OCI-LY7 (cell line): ENCODE results near the gene NFKB1. TPM values are rescaled to one million over a fixed set of nuclear protein-coding genes. Genes with fewer than 3 reads are reported as not detected.

Experiments used
- BruUV-seq: library from RNA; stranded (reverse); fragments of 400-500 nt; replicated peaks from 2 replicates; lab custom pipeline; 2021; lab: Mats Ljungman, UMichigan
- CTCF ChIA-PET: fragments of 300-600 bp; sonication (Branson Sonifier 250); formaldehyde crosslinking; loops from one replicate; lab custom pipeline; 2022; ENCODE audit warnings: antibody characterized with exemption; ENCODE audit not compliant: unreplicated experiment; lab: Charles Lee
- POLR2A ChIA-PET: fragments of 300-600 bp; sonication (Branson Sonifier 250); formaldehyde crosslinking; loops from one replicate; lab custom pipeline; 2022; ENCODE audit warnings: antibody characterized with exemption; lab: Charles Lee
- DNase-seq: peaks from one replicate; pipeline ENCODE4 v3.0.0-alpha.2; 2015; ENCODE audit warnings: low spot score
- H2AFZ ChIP-seq: fragments of 200-600 bp; sonication (generic), shearing (Covaris generic); 2 replicates; pipeline ENCODE4 v1.6.1; 2014; ENCODE audit warnings: mild to moderate bottlenecking, antibody characterized with exemption, low read length, moderate library complexity
- H3K27ac ChIP-seq: fragments of 200-600 bp; sonication (generic); 2 replicates; pipeline ENCODE4 v1.5.1; 2014; ENCODE audit warnings: mixed run types, low read depth, mild to moderate bottlenecking, moderate library complexity, low read length, inconsistent platforms; ENCODE audit not compliant: poor library complexity, severe bottlenecking
- H3K36me3 ChIP-seq: fragments of 200-600 bp; sonication (generic); 2 replicates; pipeline ENCODE4 v1.6.1; 2014; ENCODE audit warnings: mild to moderate bottlenecking, antibody characterized with exemption, low read length, moderate library complexity, mixed read lengths; ENCODE audit not compliant: insufficient read depth
- H3K4me1 ChIP-seq: fragments of 200-600 bp; sonication (generic); 2 replicates; pipeline ENCODE4 v1.5.1; 2014; ENCODE audit warnings: mild to moderate bottlenecking, low read length; ENCODE audit not compliant: insufficient read depth, poor library complexity, severe bottlenecking
- H3K4me2 ChIP-seq: fragments of 200-600 bp; sonication (generic); 2 replicates; pipeline ENCODE4 v1.6.1; 2014; ENCODE audit warnings: mild to moderate bottlenecking, low read length
- H3K4me3 ChIP-seq: fragments of 200-600 bp; sonication (generic); 2 replicates; pipeline ENCODE4 v1.5.1; 2014; ENCODE audit warnings: mild to moderate bottlenecking, low read depth, low read length; ENCODE audit not compliant: poor library complexity, severe bottlenecking
- H3K79me2 ChIP-seq: fragments of 200-600 bp; sonication (generic); 2 replicates; pipeline ENCODE4 v1.6.1; 2016; ENCODE audit warnings: low read depth, mild to moderate bottlenecking, low read length, moderate library complexity, mixed read lengths; ENCODE audit not compliant: insufficient read depth
- H3K9me2 ChIP-seq: fragments of 200-600 bp; sonication (generic); 2 replicates; pipeline ENCODE4 v1.6.1; 2016; ENCODE audit warnings: mild to moderate bottlenecking, low read length, mixed read lengths; ENCODE audit not compliant: insufficient read depth
- H3K9me3 ChIP-seq: fragments of 200-600 bp; sonication (generic); 2 replicates; pipeline ENCODE4 v1.6.1; 2014; ENCODE audit warnings: mild to moderate bottlenecking, mixed run types, low read length, mixed read lengths
- H4K20me1 ChIP-seq: fragments of 200-600 bp; sonication (generic); 2 replicates; pipeline ENCODE4 v1.6.1; 2014; ENCODE audit warnings: mild to moderate bottlenecking, antibody characterized with exemption, low read length, moderate library complexity, mixed read lengths; ENCODE audit not compliant: insufficient read depth
- CTCF ChIP-seq: fragments of 200-600 bp; sonication (generic); conservative IDR thresholded peaks from 2 replicates; pipeline ENCODE4 v1.5.1; 2014; ENCODE audit warnings: mild to moderate bottlenecking, antibody characterized with exemption, low read length, moderate library complexity, mixed read lengths
- EZH2phosphoT487 ChIP-seq: fragments of 200-600 bp; sonication (generic); IDR thresholded peaks from 2 replicates; pipeline ENCODE4 v1.6.1; 2018; ENCODE audit warnings: low read depth, borderline replicate concordance, mild to moderate bottlenecking, mixed run types, antibody characterized with exemption, low read length, moderate library complexity, mixed read lengths
- intact Hi-C: fragments of 100-400 bp; cut with micrococcal nuclease; formaldehyde crosslinking; loops from one replicate; pipeline ENCODE4 v1.10.0; 2022; ENCODE audit not compliant: unreplicated experiment
- total RNA-seq, 2 experiments: library from RNA; depleted of rRNA in 1 of 2; stranded (reverse); fragments of >200 nt in 1 of 2; shearing (Covaris generic) in 1 of 2; gene quantifications; 2 replicates each; pipeline ENCODE4 v1.2.3, GENCODE V29; 2014 to 2022

NFKB1 gene
- total RNA-seq, 2 experiments from 2014 or later, result 23.1 to 47.8 TPM

DNA sequence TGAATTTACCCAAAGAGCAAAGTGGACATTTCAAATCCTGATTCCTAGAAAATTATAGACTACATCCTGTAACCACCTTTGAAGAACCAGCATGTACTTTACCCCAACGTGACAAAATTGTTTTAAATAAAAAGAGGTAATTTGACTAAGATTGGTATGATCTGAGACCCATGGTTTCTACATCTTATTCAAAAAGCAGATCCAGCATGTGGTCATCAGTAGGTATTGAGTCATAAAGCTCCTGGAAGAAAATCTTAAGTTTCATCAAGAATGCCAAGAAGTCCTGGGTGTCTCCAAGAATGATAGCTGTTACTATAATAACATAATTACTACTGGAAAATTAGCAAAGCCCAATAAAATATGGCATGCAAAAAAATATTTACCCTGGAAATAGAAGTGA lies 61.8 kb downstream of the NFKB1 start:
- TF ChIP-seq EZH2phosphoT487, result no peak
- no peak for TF ChIP-seq CTCF
- POLR2A ChIA-PET, result interaction anchor here (0.7 to 1.1 kb wide), 2 partner anchors 19 to 231 kb away, joined by 4 read pairs; no protein-coding TSS in a partner anchor
- CTCF ChIA-PET, result interaction anchor here (0.6 kb wide), 1 partner anchor 149 kb away, joined by 3 read pairs; no protein-coding TSS in a partner anchor
- Histone ChIP-seq H3K9me3 (no peaks in the 10 kb centered on the region), H3K4me2 (no peak overlapping the region), H3K36me3 (peaks cover 12% of the 10 kb centered on the region), H3K27ac (no peak overlapping the region), H4K20me1 (0 out of 2 replicates have a peak, but pooled peaks cover 4% of the 10 kb centered on the region), H3K79me2 (no peaks in the 10 kb centered on the region), H3K4me3 (no peak overlapping the region), H3K9me2 (no peaks in the 10 kb centered on the region), H3K4me1 (no peaks in the 10 kb centered on the region), H2AFZ (no peak overlapping the region)
- intact Hi-C loops, result no loop called here
- no peak for DNase-seq
- no TSS peak for BruUV-seq

GRCh38 chr4:102564399-102565059 lies 63.4 kb downstream of the NFKB1 start:
- no TSS peak for BruUV-seq
- H3K79me2 ChIP-seq, result no peaks in the 10 kb centered on the region
- H3K4me2 ChIP-seq, result no peak overlapping the region
- H3K27ac ChIP-seq, result no peak overlapping the region
- H3K4me3 ChIP-seq, result no peak overlapping the region
- TF ChIP-seq EZH2phosphoT487, result no peak
- no peak for TF ChIP-seq CTCF
- peaks cover 25% of the 10 kb centered on the region for H3K36me3 ChIP-seq
- ChIA-PET CTCF (no interaction called here), POLR2A (interaction anchor here (0.6 to 0.9 kb wide), 6 partner anchors 9 to 639 kb away, joined by 3 to 4 read pairs (median 4); no protein-coding TSS in a partner anchor)
- H2AFZ ChIP-seq, result no peak overlapping the region
- H4K20me1 ChIP-seq, result 0 out of 2 replicates have a peak, but pooled peaks cover 4% of the 10 kb centered on the region
- H3K4me1 ChIP-seq, result no peaks in the 10 kb centered on the region
- no peaks in the 10 kb centered on the region for H3K9me3 ChIP-seq
- no peaks in the 10 kb centered on the region for H3K9me2 ChIP-seq
- DNase-seq, result no peak
- intact Hi-C loops, result no loop called here

DNA sequence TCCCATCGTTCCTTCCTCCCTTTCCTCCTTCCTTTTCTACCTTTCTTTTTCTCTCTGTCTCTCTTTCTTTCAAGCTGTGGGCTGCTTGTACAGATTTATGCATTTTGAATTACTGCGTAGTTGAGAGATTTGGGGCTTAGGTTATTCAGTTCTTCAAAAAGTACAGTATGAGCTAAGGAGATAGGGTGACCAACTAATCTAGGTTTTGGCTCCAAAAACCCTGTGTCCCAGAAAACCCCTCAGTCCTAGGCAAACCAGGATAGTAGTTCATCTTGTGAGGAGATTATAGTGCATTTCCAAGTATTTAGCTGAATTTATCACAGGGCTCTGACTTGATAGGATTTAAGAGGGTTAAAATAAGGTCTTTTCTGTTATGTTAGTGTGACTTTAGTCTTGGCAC lies 64.5 kb downstream of the NFKB1 start:
- H4K20me1 ChIP-seq, result 0 out of 2 replicates have a peak, but pooled peaks cover 4% of the 10 kb centered on the region
- H2AFZ ChIP-seq, result no peak overlapping the region
- no peak overlapping the region for H3K4me3 ChIP-seq
- H3K27ac ChIP-seq, result no peak overlapping the region
- no peak for DNase-seq
- intact Hi-C loops, result no loop called here
- ChIA-PET CTCF (no interaction called here), POLR2A (interaction anchor here (0.7 to 1.1 kb wide), 3 partner anchors 17 to 40 kb away, joined by 3 to 4 read pairs (median 3); no protein-coding TSS in a partner anchor)
- H3K9me2 ChIP-seq, result no peaks in the 10 kb centered on the region
- TF ChIP-seq CTCF, result no peak
- no peak for TF ChIP-seq EZH2phosphoT487
- H3K79me2 ChIP-seq, result no peaks in the 10 kb centered on the region
- no peak overlapping the region for H3K4me2 ChIP-seq
- H3K36me3 ChIP-seq, result peaks cover 33% of the 10 kb centered on the region
- no peaks in the 10 kb centered on the region for H3K9me3 ChIP-seq
- H3K4me1 ChIP-seq, result no peaks in the 10 kb centered on the region
- BruUV-seq, result no TSS peak
